Measurements from ENCODE around the gene TULP4. TPM values are rescaled to one million over a fixed set of nuclear protein-coding genes. Genes with fewer than 3 reads are reported as not detected.
"Not testable (repeated sequence)": the region's sequence is repeated elsewhere in the genome, so short reads cannot be mapped to it uniquely, and the experiment has no call there.

Gene TULP4
- total RNA-seq, 4 donors from 2014 or later = 76.7 to 118 (median 95.7) TPM

DNA sequence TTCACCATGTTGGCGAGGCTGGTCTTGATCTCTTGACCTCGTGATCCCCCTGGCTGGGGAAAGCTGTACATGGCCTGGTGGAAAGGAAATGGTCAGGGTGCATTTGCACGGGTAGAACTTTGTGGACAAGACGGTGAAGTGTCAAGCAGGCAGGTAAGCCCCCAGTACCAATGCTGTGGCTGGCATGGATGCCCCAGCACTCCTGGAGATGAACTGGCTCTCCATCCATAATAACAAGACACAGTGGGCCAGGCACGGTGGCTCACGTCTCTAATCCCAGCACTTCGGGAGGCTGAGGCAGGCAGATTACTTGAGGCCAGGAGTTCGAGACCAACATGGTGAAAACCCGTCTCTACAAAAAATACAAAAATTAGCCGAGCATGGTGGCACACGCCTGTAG, 210.4 kb downstream of the TULP4 start:
- no peak for ATAC-seq (ENCODE audit: low FRiP score)

DNA sequence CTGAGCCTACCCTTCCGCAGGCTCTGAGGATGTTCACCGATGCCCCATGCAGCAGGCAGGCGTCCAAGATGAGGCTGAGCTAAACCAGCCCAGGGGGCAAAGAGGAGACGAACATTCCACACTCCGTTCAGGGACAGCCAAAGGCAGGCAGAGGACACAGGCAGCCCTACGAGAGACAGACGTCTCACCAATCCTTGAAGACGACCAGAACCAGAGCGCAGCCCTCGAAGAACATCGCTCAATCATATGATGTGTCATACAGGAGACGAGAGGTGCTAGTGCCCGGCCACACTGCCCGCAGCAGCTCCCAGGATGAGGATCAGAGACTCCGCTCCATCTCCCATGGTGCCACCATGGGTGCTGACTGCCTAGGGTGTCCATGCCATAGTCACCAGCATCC, 212.0 kb downstream of the TULP4 start:
- ATAC-seq (ENCODE audit: low FRiP score) (no peak), DNase-seq (ENCODE audit: low spot score) (no peak)
- TF ChIP-seq CTCF (IDR thresholded peaks at IDR 0.05) = no peak

More for the DNA sequence above, 210.4 kb downstream of the TULP4 start:
- no peak for DNase-seq (ENCODE audit: low spot score)
- no peak for TF ChIP-seq CTCF (IDR thresholded peaks at IDR 0.05)

- ATAC-seq (ENCODE audit: low FRiP score); DNase-seq (ENCODE audit: low spot score): not testable (repeated sequence)
Measured at GRCh38 chr6:158527858-158528257, 215.6 kb downstream of the TULP4 start.

DNA sequence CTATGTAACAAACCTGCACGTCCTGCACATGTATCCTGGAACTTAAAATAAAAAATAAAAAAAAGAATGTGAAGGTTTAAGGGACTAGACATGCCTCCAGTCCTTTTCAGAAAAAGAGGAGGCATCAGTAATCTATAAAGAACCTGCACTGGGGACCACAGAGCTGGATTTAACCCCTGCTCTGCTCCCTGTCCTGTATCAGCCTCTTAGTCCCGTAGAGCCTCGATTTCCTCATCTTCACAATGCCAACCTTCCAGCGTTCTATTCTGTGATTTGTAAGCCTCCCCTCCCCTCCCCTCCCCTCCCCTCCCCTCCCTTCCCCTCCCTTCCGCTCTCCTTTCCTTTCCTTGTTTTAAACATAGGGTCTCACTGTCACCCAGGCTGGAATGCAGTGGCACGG, 216.6 kb downstream of the TULP4 start:
- TF ChIP-seq CTCF (IDR thresholded peaks at IDR 0.05) = no peak
- ATAC-seq (ENCODE audit: low FRiP score) (no peak), DNase-seq (ENCODE audit: low spot score) (no peak)

DNA sequence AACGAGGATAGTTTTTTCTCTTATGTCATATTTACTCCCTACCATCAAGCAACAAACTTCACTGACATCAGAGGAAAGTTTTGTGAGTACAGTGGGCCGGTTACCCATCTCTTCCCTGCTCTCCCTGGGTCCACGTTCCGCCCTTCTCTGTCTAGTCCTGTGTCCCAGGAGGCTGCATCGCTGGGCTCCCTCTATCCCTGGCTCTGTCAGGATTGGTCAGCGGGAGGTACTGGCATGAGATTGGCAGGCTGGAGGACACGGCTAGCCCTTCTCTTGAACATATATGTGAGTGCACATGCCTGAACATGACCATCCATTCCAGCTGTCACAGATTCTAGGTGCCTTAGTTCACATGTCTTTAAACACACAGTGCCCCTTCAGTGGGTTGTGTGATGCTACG, 217.4 kb downstream of the TULP4 start:
- TF ChIP-seq CTCF (IDR thresholded peaks at IDR 0.05) = no peak
- DNase-seq (ENCODE audit: low spot score) (no peak), ATAC-seq (ENCODE audit: low FRiP score) (no peak)

DNA sequence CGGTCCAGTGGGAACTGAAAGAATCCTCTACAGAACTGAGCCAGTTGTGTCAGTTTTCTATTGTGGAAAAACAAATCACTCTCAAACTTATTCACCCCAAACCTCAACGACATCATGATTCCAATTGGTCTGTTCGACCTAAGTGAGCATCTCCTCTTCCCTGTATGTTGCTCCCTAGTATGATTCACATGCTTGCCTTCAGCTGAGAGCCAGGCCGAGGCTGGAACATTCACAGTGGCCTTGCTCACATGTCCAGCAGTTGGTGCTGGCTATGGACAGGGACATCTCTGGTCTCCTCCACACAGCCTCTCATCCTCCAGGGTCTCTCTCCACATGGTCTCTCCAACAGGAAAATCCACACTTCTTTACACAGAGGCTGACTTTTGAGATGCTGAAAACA, 219.3 kb downstream of the TULP4 start:
- DNase-seq (ENCODE audit: low spot score) (no peak), ATAC-seq (ENCODE audit: low FRiP score) (no peak)
- no peak for TF ChIP-seq CTCF (IDR thresholded peaks at IDR 0.05)

- no peak for ATAC-seq (ENCODE audit: low FRiP score)
- no peak for DNase-seq (ENCODE audit: low spot score)
- no peak for TF ChIP-seq CTCF (IDR thresholded peaks at IDR 0.05)
Measured at GRCh38 chr6:158531970-158532369, 219.7 kb downstream of the TULP4 start.

Data from omental fat pad (tissue), 4 donors.